SW 1271 (cell line): ENCODE data around the gene GASK1A.
"Not testable (repeated sequence)": the region's sequence is repeated elsewhere in the genome, so short reads cannot be mapped to it uniquely, and the experiment has no call there.

Experiments used
- DNase-seq, 2 experiments: peaks; one replicate each; lab custom pipeline; 2025; lab: John Stamatoyannopoulos, UW

GASK1A gene

GRCh38 chr3:43031889-43032545 lies 52.9 kb downstream of the GASK1A start:
- DNase-seq, result no peak

- no peak for DNase-seq
These were observed 53.8 kb downstream of the GASK1A start for GRCh38 chr3:43032646-43033628.

DNA sequence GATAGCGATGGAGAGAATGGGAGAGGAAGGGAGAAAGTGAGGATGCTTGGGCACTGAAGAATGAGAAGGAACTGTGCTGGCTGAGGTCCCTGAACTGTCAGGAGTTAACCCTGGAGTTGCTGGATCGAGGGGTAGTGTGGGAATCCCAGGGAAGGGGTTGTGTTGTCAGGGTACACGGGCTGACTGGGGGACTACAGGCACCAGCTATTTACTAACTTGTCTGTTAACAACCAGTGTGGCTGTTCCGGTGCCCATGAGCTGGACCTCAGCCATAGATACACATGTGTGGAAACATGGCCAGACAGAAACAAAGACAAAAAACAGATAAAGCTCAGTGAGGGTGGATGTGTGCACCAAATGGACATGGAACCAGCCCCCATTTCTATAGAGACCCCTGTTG lies 55.1 kb downstream of the GASK1A start:
- no peak for DNase-seq

GRCh38 chr3:43034911-43035310 lies 55.8 kb downstream of the GASK1A start:
- DNase-seq, result no peak

DNA sequence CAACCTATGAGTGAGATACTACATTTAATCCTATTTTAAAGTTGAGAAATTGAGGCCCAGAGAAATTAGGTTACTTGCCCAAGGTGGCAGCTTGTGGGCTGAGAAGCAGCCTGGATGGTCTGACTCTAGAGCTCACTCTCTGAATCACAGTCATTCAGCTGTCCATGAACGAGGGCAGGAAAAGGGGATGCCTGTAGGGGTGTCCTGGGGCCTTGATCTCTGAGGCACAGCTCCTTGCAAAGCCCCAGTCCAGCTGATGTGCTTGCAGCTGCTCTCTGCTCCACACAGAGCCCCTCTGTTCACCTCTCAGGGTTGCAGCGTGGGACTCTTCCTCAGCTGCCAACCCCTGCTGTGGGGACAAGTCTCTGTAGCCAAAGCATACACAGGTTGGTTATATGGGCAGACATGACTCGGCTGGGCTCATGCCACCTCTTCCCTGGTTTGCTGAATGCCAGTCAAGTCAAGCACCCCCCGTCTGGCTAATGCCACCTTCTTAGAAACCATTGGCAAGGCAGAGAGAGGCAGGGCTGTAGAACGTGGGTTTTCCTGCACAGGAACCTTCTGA lies 56.8 kb downstream of the GASK1A start:
- no peak for DNase-seq

DNA sequence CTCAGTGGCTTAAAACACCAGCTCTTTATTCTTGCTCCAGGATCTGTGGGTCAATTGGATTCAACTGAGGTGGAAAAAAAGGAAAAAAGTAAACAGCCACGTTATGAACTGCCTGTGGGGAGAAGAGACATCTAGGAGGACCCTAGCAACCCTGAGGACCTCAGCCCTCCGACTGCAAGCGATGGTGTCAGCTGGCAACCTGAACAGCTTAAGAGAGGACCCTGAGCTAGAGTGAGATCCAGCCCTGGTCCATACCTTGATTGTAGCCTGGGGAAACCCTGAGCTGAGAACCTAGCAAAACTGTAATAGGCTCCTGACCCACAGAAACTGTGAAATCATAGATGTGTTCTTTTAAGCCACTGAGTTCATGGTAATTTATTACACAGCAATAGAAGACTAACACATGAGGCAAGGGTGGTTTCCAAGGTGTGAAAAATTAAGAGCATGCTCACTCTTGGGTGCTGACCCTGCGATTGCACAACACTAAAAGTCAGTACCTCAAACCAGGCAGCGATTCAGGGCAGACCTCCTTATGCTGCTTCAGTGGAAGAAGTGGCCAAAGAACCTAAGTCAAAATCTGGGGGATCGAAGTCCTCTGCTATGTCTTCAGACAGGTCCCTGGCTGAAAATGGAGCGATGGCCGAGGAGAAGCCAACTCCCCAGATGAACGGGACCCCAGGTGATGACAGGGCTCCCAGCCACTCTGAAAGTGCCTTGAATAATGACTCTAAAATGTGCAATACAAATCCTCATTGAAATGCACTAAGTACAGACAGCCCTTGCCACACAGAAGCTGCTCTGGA lies 57.7 kb downstream of the GASK1A start:
- no peak for DNase-seq

DNA sequence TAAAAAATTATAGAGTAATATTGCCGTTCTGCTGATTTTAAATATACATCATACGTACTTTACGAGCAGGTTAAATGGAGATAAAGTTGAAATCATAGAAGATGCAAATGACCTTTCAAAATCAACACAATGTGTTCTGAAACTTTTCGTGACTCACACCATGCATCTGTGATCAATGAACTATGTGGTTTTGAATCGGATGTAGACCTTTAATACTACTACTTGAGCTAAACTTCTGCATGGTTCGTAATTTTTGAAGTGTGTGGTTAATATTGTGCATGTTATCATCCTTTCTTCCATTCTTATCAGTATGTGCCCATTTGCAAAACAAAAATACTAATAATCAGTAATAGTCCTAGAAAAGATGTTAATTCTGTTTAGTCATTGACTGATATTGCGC lies 58.9 kb downstream of the GASK1A start:
- no peak for DNase-seq

DNA sequence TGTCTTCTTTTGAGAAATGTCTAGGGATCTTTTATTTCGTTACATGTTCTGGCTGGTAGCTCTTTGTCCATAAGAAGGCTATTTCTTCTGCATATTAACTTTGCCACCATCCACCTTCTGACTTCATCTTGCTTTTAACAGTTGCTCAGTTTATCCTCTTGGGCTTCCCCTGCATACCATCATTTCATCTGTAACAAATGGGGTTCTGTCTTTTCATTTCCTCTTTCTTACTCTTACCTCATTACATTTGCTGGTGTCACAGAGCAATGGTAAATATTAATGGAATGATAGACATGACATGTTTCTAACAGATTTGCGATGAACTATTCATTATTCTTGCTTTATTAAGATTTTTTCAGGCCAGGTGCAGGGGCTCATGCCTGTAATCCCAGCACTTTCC lies 62.4 kb downstream of the GASK1A start:
- no peak for DNase-seq

GRCh38 chr3:43043071-43043766 lies 64.1 kb downstream of the GASK1A start:
- DNase-seq, result no peak

DNA sequence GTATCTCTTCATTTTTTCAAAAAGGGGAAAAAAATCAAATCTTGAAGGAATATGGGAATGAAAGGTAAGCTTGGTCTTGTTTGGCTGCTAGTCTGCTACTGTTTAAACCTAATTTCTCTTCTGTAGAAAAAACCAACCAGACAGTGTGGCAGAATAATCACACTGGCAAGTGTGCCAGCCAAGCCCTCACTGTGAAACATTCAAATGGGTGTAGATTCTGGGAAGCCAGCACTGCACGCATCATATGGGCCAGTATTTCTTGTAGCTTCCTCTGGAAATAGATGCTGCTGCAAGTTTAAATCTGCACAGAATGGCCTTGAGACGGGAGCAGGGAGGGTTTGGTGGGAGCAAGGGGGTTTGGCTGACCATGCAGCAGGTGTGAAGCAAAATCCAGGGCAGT lies 64.7 kb downstream of the GASK1A start:
- DNase-seq, result no peak

GRCh38 chr3:43045079-43045478 lies 66.0 kb downstream of the GASK1A start:
- DNase-seq, result not testable (repeated sequence)

GRCh38 chr3:43046583-43046982 lies 67.5 kb downstream of the GASK1A start:
- no peak for DNase-seq

DNA sequence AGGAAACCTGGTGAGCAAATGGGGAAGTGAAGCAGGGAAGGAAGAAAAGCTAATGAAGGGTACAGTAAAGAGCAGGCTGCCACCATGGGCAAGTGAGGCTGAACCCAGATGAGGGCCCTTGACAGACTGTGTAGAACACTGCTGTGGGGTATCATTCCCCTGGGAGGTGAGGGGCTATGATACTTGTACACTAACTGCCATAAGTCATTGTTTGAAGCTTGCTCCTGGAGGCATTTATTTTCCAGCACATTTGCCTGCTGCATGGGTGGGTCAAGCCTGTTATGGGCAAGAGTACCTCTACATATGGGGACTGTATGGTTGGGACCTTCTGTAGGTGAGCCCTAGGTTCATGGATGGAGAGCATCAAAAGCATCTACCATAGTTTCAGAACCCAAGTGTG lies 69.4 kb downstream of the GASK1A start:
- no peak for DNase-seq

- no peak for DNase-seq
These were observed 74.2 kb downstream of the GASK1A start for GRCh38 chr3:43053291-43053690.

- no peak for DNase-seq
These were observed 75.6 kb downstream of the GASK1A start for GRCh38 chr3:43054754-43055153.

GRCh38 chr3:43055393-43055792 lies 76.3 kb downstream of the GASK1A start:
- no peak for DNase-seq

DNA sequence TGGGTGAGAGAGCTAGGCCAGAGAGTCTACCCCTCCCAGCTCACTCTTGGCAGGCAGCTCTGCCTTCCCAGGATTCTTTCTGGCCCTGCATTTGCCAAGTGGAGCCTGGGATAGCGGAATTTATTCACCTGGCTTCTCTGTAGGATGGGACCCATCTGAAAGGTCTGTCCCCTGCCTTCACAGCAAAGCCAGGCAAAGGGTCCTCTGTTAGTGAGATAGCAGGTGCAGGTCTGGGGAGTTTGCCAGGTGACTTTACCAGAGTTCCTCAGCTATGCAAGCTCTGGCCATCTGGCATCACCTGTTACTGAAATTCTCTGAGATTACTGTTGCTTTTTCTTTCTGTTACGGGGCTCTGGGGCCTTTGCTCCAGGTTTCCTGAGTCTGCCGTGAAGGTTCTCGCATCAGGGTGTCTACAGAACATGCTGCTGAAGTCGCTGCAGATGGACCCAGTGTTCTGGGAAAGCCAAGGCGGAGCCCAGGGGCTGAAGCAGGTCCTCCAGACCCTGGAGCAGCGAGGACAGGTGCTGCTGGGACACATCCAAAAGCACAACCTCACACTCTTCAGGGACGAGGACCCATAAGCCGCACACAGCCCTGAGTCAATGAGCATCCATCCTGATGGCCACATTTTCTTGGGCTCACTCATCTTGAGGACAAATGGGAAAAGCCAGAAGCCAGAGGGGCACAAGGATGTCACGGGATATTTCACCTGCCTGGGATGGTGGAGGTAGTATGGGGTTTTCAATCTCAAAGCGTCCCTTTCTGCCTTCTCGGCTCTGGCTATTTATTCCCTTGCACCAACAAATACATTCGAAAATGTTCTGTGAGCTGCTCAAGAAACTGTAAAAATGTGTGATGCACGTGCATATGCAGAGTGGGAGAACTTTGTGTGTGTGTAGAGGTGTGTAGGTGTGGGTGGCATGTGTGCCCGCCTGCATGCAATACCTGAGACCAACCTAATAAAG lies 77.0 kb downstream of the GASK1A start:
- no peak for DNase-seq

GRCh38 chr3:43059456-43059855 lies 80.3 kb downstream of the GASK1A start:
- DNase-seq, result no peak

DNA sequence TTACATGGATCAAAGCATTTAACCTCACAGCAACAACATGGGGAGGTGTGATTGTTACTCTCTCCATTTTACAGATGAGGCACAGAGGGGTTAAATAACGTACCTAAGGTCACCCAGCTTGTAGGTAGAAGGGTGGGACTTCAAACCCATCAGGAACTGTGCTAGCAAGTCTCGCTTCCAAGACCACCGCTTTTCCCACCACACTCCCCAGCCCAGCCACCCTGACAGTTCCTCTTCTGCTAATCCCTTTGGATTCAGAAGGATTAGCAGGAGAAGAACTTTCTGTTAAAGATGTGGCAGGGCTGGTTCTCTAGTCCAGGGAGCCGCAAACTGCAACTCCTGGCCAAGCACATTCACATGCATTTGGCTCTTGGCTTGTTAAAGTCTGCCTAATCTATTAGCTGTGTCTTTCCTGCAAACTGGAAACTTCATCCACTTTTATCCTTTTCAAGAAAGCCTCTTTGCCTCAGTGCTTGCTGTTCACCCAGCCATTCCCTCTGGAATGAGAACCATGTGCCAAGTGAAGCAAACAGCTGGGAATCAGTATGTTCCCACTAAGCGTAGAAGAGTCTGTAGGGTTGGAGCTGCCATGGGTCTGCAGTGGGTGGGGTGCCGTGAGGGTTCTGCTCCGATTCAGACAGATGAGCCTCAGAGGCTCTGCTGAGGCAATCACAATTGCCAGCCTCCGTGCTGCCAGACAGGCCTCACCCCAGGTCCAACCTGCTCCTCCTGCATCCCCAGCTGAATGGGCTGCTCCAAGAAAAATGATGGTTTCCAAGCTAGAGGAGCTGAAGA lies 82.2 kb downstream of the GASK1A start:
- no peak for DNase-seq
